Stimulated activated CD4-positive, alpha-beta T cell treated with anti-CD3 and anti-CD28 coated beads, Interleukin-1b, Interleukin-23, amount 100 ng/mL, for 4 hours (primary cell): Measurements from ENCODE around the gene DDTL.

Experiments used
- DNase-seq, 2 donors: peaks; one replicate each; pipeline ENCODE4 v3.0.0-alpha.2; 2020; ENCODE audit warnings: low read depth in 2 of 2

The DDTL gene

DNA sequence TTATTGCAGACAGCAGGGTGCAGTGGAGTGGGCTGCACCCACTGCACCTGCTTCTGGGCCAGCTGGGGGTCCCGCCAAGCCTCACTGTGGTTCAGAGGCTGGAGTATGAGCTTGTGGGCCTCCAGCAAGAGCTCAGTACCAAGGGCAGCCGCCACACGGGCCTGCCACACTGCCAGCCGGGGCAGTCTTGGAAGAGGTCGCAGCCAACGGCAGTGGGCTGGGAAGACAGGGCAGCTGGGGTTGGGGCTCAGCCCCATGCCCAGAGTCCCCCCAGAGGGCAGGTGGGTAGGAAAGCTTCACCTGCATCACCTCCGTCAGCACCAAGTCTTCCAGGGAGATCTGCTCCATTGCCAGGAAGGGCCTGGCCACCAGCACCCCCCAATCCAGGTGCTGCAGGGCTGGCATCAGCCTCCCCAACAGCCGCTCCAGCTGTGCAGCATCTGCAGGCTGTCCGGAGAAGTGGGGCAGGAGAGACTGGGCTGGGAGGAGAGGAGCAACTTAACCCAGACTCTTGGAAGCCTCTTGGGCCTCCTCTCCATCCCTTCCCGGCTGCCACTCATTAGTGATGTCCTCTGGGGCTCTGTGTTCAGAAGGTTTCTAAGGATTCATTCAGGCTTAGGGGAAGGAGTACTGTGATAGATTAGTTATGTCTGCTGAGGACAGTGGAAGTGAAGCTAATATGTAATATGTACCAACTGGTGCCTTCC, 39.7 kb downstream of the DDTL start:
- no peak for DNase-seq

DNA sequence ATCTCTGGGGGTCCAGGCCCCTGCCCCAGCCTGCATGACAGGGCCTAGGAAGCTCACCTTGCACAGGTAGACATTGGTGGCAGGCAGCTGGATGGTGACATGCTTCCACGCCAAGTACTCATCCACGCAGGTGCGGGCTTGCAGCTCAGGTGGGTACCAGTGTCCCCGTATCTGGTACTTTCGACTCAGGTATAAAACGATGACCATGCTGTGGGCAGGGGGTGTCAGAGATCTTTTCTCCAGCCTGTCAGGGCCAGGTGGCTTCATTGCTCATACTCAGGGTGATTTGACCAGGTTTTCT, 40.2 kb downstream of the DDTL start:
- DNase-seq, result no peak

DNA sequence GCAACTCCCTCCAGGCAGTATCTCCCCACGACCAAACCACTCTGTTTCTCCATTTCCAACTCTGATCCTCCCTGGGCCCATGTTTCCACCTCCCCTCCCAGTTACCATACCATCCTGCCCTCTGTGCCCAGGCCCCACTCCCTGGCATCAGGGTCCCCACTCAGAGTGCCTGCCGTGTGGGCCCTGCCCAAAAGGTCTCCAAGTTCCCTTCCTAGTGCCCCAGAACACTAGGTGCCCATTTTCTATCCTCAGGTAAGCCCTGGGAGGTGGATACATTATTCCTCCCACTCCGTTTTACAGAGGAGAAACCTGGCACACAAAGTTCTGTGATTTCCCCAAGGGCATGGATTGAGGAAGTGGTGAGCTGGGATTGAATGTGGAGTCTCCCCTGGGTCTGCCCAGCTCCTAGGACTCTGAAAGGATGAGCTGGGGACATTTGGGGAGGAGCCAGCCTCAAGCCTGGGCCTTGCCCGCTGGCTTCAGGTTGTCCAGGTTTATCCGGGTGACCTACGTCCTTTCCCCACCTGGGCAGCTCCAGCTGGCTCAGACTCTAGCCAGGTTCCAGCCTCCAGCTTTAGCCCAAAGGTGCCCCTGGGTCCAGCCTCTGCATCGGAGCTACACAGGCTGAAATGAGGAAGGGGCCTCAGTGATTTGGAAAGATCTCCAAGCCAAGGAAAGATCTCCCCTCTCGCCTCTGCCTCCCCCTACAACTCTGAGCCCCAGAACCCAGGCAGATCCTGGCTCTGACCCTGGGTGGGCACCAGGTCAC, 40.7 kb downstream of the DDTL start:
- DNase-seq, result no peak

DNA sequence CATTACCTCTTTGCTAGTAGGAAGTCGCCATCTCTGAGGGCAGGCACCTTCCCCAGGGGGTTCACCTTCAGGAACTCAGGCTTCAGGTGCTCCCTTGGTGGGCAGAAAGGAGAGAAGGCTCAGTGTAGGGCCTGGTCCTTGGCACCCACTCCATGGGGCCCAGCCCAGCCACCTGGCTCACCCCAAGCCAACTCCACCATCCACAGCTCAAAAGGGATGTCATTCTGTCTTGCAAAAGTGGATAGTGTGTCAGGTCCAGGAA, 41.3 kb downstream of the DDTL start:
- no peak for DNase-seq

DNA sequence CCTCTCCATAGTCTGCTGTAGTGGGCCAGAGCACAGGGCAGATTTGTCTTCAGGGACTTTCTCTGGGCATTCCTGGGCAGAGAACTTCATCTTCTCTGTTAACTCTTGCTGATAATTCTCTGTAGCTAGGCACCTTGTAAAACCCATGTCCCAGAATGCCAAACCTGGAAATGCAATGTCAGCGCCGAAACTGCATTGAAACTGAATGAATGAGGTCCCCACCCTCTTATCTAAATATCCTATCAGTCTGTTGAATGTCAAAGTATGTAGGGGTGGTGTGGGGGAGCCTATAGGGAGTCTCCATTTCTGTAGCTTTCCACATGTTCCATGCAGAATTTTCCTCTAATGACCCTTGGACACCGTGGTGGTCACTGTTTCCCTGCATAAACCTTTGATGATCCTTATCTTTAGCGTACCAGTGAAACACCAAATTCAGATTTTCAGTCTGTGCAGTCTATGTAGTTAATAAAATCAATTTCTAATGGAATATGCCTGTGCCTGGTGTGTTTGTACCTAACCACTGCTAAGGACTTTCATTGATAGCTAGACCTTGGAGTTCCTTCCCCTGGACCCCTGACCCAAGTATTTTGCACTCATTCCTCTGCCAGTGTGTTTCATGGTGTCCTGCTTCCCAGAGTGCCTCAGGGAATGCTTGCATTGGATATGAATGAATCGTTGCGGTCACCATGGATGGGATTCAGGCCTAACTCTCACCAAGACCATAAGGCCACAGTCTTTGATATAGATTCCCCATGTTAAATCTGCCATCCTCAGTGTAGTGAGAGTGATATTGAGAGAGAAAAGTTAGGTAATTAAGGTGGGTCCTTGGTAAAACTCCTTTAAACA, 41.9 kb downstream of the DDTL start:
- no peak for DNase-seq

DNA sequence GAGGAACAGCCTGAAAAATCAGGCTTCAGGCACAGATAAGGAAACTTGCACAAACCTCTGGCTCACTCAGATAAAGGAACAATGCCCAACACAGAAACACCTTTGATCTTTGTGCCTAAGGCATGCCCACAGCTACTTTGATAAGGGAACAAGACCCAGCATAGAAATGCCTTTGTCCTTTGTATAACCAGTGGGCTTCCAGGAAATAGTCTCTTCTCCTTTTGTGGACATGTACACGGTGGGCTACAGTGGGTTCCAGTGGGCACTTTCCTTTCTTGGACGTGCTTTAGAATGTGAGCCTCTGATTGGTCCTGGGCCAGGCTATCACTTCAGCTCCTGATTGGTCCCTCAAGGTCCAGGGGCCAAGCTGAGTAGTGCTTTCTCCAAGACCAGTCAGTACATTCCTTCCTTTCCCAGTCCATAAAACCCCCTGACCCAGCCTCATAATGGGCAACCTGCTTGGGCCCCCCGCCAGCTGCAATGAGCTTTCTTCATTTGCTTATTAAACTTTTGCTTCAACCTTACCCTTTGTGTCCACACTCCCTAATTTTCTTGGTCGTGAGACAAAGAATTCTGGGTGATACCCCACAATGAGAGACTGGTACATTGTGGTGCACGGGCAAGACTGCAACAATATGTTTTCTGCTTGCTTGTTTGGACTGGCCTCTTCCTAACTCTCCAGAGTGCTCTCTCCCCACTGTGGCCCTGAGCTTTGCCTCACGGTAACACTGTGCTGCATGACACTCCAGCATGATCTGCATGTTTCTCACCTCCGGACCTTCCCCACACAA, 42.7 kb downstream of the DDTL start:
- DNase-seq, result no peak

DNA sequence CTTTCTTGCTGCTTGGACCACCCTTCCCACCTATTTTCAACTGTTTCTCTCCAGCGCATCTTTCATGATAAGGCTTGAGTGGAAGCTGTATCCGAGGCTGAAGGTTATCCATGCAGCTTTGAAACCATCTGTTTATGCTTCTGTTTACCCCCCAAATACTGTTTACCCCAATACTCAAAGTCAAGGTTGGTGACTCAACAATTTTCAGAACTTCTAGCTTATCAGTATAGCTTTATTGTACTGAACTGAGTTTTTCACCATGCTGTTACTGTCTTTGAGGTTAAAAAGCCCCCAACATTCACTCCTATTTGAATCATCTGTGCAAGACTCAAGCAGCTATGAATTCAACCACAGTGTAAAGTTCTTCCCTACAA, 43.3 kb downstream of the DDTL start:
- DNase-seq, result no peak

DNA sequence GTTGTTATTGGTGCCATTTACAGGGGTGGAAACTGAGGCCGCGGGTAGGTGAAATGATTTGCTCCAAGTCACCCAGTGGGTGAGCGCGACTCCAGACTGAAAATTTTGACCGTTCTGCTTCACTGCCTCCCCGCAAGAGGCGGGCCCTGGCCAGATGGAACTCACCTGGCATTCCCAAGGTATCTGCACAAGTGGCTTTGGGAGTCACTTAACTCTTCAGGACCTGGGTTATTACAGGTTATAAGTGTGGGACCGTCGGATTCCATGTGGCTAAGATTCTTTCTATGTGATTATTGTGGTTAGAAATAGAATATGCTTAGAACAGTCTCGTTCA, 45.0 kb downstream of the DDTL start:
- no peak for DNase-seq

DNA sequence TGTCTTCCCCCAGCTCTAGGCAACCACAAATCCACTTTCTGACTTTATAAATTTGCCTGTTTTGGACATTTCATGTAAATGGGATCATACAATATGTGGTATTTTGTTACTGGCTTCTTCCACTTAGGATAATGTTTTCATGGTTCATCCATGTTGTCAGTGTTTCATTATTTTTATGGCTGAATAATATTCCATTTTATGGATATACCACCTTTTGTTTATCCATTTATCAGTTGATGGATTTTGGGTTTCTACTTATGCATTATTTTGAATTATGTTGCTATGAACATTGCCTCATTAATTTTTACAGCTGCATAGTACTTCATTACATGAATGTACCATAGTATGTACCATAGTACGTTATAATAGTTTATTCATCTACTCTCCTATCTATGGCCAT, 49.5 kb downstream of the DDTL start:
- DNase-seq, result no peak

DNA sequence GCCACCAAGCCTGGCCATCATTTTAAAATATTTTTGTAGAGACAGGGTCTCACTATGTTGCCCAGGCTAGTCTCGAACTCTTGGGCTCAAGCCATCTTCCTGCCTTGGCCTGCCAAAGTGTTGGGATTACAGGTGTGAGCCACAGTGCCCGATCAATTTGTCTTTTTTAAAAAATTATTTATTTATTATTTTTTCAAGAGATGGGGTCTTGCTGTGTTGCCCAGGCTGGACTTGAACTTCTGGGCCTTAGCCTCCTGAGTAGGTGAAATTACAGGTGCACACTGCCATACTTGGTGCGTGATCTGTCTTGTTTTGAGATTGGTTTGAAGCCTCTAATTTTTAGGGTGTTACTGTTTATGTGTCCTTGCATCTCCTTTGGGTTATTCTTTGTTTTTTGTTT, 54.6 kb downstream of the DDTL start:
- no peak for DNase-seq
